ENCODE results near the gene GPRIN3. TPM values are rescaled to one million over a fixed set of nuclear protein-coding genes. Genes with fewer than 3 reads are reported as not detected.

The GPRIN3 gene
- total RNA-seq, 1 donor from 2014 or later: 6.1 TPM

DNA sequence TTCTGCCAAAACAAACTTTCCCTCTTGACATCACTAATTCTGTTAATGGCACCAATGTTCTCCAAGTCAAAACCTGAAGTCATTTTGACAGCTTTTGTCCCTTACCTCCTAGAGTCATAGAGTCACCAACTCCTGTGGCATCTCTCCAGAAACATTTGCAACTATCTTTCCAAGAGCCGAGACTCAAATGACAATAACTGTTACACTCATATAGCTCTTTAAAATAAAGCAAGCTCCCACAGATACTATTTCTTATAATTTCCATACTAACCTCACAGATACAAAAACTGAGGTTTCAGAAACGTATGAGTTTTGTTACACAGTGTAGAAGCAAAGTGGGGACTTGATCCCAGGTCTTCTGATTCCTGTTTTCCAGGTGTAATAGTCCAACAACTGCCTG lies 18.3 kb downstream of the GPRIN3 start:
- no peaks in the 10 kb centered on the region for H3K27me3 ChIP-seq
- H3K4me1 ChIP-seq: no peaks in the 10 kb centered on the region
- no peak for DNase-seq (ENCODE audit: extremely low spot score in 2 of 2)
- no peak overlapping the region for H3K4me3 ChIP-seq
- no peak overlapping the region for H3K27ac ChIP-seq
- TF ChIP-seq POLR2A (IDR thresholded peaks at IDR 0.05) (no peak), POLR2AphosphoS5 (IDR thresholded peaks at IDR 0.05; ENCODE audit: insufficient read depth in 1 of 2, low read depth in 1 of 2) (no peak)
- TF ChIP-seq, protein P1, sequence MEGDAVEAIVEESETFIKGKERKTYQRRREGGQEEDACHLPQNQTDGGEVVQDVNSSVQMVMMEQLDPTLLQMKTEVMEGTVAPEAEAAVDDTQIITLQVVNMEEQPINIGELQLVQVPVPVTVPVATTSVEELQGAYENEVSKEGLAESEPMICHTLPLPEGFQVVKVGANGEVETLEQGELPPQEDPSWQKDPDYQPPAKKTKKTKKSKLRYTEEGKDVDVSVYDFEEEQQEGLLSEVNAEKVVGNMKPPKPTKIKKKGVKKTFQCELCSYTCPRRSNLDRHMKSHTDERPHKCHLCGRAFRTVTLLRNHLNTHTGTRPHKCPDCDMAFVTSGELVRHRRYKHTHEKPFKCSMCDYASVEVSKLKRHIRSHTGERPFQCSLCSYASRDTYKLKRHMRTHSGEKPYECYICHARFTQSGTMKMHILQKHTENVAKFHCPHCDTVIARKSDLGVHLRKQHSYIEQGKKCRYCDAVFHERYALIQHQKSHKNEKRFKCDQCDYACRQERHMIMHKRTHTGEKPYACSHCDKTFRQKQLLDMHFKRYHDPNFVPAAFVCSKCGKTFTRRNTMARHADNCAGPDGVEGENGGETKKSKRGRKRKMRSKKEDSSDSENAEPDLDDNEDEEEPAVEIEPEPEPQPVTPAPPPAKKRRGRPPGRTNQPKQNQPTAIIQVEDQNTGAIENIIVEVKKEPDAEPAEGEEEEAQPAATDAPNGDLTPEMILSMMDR (IDR thresholded peaks at IDR 0.05): no peak
- H3K36me3 ChIP-seq: no peaks in the 10 kb centered on the region
- intact Hi-C loops (cut with DNase I): no loop called here
- H3K9me3 ChIP-seq: no peaks in the 10 kb centered on the region

DNA sequence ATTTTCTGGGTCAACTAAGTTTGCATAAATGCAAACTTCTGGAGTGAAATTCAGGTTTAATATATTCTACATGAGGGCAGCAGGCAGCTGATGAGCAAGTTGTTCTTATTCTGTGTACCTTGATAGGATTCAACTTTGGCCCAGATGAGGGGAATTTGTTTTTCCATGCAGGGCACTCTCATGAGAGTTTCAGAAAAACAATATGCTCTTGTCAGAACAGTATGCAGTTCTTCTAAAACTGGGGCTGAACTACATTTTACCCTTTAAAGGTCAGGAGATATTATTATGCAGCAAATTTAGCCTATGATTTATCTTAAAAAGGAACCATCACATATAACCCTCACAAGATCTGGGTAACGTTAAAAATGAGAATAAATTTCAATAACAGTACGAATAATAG lies 19.2 kb downstream of the GPRIN3 start:
- H3K27ac ChIP-seq: no peak overlapping the region

DNA sequence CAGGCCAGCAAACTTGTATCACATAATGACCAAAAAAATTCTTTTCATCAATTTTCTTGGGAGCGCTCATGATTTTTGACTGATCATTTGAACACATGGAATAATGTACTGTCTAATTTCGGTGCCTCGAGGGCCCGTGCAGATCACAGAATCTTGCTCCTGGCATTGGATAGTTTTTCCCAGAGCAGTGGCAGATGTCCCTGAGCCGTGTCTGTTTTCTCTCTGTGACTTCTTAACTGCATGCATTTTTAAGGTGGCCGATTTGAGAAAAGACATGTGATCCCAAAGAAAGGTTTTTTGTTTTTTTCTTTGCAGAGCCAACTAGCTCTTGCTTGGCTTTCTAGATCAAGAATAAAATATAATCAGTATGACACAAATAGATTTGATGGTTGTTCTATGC lies 19.7 kb downstream of the GPRIN3 start:
- no peaks in the 10 kb centered on the region for H3K36me3 ChIP-seq
- intact Hi-C loops (cut with DNase I): no loop called here
- no peak overlapping the region for H3K27ac ChIP-seq
- DNase-seq (ENCODE audit: extremely low spot score in 2 of 2): no peak
- no peaks in the 10 kb centered on the region for H3K4me1 ChIP-seq
- H3K27me3 ChIP-seq: no peaks in the 10 kb centered on the region
- TF ChIP-seq POLR2A (IDR thresholded peaks at IDR 0.05) (no peak), POLR2AphosphoS5 (IDR thresholded peaks at IDR 0.05; ENCODE audit: insufficient read depth in 1 of 2, low read depth in 1 of 2) (no peak)
- TF ChIP-seq, protein P1 (IDR thresholded peaks at IDR 0.05): no peak
- no peaks in the 10 kb centered on the region for H3K9me3 ChIP-seq
- no peak overlapping the region for H3K4me3 ChIP-seq

More for the DNA sequence above, 19.2 kb downstream of the GPRIN3 start:
- Histone ChIP-seq H3K4me1 (no peaks in the 10 kb centered on the region), H3K27me3 (no peaks in the 10 kb centered on the region), H3K4me3 (no peak overlapping the region), H3K9me3 (no peaks in the 10 kb centered on the region), H3K36me3 (no peaks in the 10 kb centered on the region)
- no peak for DNase-seq (ENCODE audit: extremely low spot score in 2 of 2)
- intact Hi-C loops (cut with DNase I): no loop called here
- TF ChIP-seq POLR2A (IDR thresholded peaks at IDR 0.05): no peak
- TF ChIP-seq, protein P1 (IDR thresholded peaks at IDR 0.05): no peak
- no peak for TF ChIP-seq POLR2AphosphoS5 (IDR thresholded peaks at IDR 0.05; ENCODE audit: insufficient read depth in 1 of 2, low read depth in 1 of 2)

DNA sequence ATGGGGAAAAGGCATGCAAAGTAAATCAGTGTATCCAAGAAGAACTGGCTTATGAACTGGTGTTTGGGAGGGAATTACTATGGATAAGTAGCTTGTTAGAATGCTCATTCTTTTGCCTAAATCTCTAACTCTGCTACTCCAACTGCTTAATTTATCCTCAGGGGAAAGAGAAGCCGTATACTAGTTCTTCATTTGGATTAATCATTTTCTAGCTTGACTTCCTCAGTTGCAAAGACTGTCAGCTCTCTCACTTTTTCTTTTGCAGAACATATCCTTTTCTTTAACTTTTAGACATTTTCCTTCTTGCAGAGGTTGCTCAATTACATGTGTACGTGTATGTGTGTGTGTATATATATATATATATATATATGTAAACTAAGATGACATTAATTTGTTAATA lies 21.9 kb downstream of the GPRIN3 start:
- H3K4me3 ChIP-seq: no peak overlapping the region
- no peak for DNase-seq (ENCODE audit: extremely low spot score in 2 of 2)
- H3K27me3 ChIP-seq: no peaks in the 10 kb centered on the region
- intact Hi-C loops (cut with DNase I): no loop called here
- no peaks in the 10 kb centered on the region for H3K36me3 ChIP-seq
- H3K4me1 ChIP-seq: no peaks in the 10 kb centered on the region
- no peak for TF ChIP-seq POLR2A (IDR thresholded peaks at IDR 0.05)
- TF ChIP-seq, protein P1 (IDR thresholded peaks at IDR 0.05): no peak
- no peaks in the 10 kb centered on the region for H3K9me3 ChIP-seq
- H3K27ac ChIP-seq: no peak overlapping the region

DNA sequence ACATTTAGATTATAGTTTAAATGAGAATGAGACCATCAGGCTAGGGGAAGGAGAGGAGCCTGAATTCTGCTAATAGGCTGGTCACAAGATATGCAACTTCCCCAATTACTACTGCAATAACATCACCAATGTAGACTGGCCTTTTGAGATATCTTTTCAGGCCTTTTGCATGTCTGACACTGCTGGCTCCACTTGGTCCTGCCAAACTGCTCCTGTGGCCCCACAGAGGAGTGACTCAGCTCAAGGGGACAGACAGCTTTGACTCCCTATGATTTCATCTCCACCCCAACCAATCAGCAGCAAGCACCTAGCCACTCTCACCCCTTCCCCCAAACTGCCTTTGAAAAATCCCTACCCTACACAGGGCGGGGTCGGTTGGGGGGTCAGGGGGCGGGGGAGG lies 22.8 kb downstream of the GPRIN3 start:
- TF ChIP-seq POLR2AphosphoS5 (IDR thresholded peaks at IDR 0.05; ENCODE audit: insufficient read depth in 1 of 2, low read depth in 1 of 2) (no peak), POLR2A (IDR thresholded peaks at IDR 0.05) (no peak)
- TF ChIP-seq, protein P1 (IDR thresholded peaks at IDR 0.05): no peak
- Histone ChIP-seq H3K36me3 (no peaks in the 10 kb centered on the region), H3K4me1 (no peaks in the 10 kb centered on the region), H3K27ac (no peak overlapping the region), H3K9me3 (no peaks in the 10 kb centered on the region), H3K4me3 (no peak overlapping the region), H3K27me3 (no peaks in the 10 kb centered on the region)
- intact Hi-C loops (cut with DNase I): no loop called here
- DNase-seq (ENCODE audit: extremely low spot score in 2 of 2): no peak

Measured in vagina (tissue), 2 donors.